HL-60 (cell line): ENCODE results near the gene KRTAP6-3.

Experiments used
- CTCF ChIP-seq: IDR thresholded peaks from one replicate; pipeline ENCODE4 v1.5.1; 2011; ENCODE audit warnings: low read length, control low read depth, inconsistent platforms; ENCODE audit not compliant: insufficient read depth
- GABPA ChIP-seq: IDR thresholded peaks from 2 replicates; pipeline ENCODE4 v1.6.1; 2012; ENCODE audit warnings: low read depth

GRCh38 chr21:30592140-30592539 is at the start of gene KRTAP6-3:
- TF ChIP-seq CTCF (no peak), GABPA (no peak)
